ENCODE data around the gene LRP1B.

GRCh38 chr2:140496714-140497113 lies 1634.1 kb downstream of the LRP1B start:
- TF ChIP-seq CTCF (conservative IDR thresholded peaks at IDR 0.05 in 1 of 2, IDR thresholded peaks at IDR 0.05 in 1 of 2; ENCODE audit: low read depth in 1 of 2, low read length in 2 of 2) (no peak), EZH2 (IDR thresholded peaks at IDR 0.05; ENCODE audit: low read length, missing control alignments) (no peak)

Data from fibroblast of lung (primary cell).